CD4-positive, alpha-beta memory T cell (primary cell): Measurements from ENCODE around the gene FGFR2. TPM values are rescaled to one million over a fixed set of nuclear protein-coding genes. Genes with fewer than 3 reads are reported as not detected.

ENCODE experiments used
- CTCF ChIA-PET: fragments of 350-600 bp; sonication (Branson Sonifier 250); formaldehyde crosslinking; loops from one replicate; lab custom pipeline; 2021; ENCODE audit warnings: inconsistent platforms; ENCODE audit not compliant: partially characterized antibody; lab: Charles Lee
- POLR2A ChIA-PET: fragments of 350-600 bp; sonication (Branson Sonifier 250); formaldehyde crosslinking; loops from one replicate; lab custom pipeline; 2021; ENCODE audit not compliant: partially characterized antibody; lab: Charles Lee
- DNase-seq, 5 donors: peaks; one replicate each; pipeline versions ENCODE4 v3.0.0 to v3.0.0-alpha.2; 2020 to 2022; ENCODE audit warnings: mixed read lengths in 1 of 5
- H3K27ac ChIP-seq: one replicate; pipeline ENCODE4 v1.7.0; 2013; ENCODE audit warnings: low read depth, low read length
- H3K27me3 ChIP-seq: 2 replicates; pipeline ENCODE4 v1.7.0; 2013; ENCODE audit warnings: mild to moderate bottlenecking, low read length, moderate library complexity; ENCODE audit not compliant: insufficient read depth
- H3K36me3 ChIP-seq: 2 replicates; pipeline ENCODE4 v1.7.0; 2013; ENCODE audit warnings: mild to moderate bottlenecking, low read length, moderate library complexity; ENCODE audit not compliant: insufficient read depth
- H3K4me1 ChIP-seq: 2 replicates; pipeline ENCODE4 v1.7.0; 2013; ENCODE audit warnings: mild to moderate bottlenecking, low read length, moderate library complexity; ENCODE audit not compliant: insufficient read depth
- H3K4me3 ChIP-seq, 2 donors: one replicate each; pipeline ENCODE4 v1.7.0; 2013; ENCODE audit warnings: low read length in 2 of 2, mild to moderate bottlenecking in 1 of 2
- H3K9me3 ChIP-seq, 2 donors: one replicate each; pipeline ENCODE4 v1.7.0; 2013; ENCODE audit warnings: low read length in 2 of 2, control low read depth in 1 of 2; ENCODE audit not compliant: control insufficient read depth in 1 of 2
- H3K27ac Mint-ChIP-seq, 7 donors: one replicate each; pipeline ENCODE4 v1.8.0; 2020 to 2021; ENCODE audit warnings: mixed read lengths in 7 of 7, mild to moderate bottlenecking in 6 of 7, inconsistent platforms in 3 of 7, moderate library complexity in 3 of 7
- H3K27me3 Mint-ChIP-seq, 2 donors: one replicate each; pipeline ENCODE4 v1.8.0; 2020 to 2021; ENCODE audit warnings: mixed read lengths in 2 of 2
- H3K36me3 Mint-ChIP-seq, 2 donors: one replicate each; pipeline ENCODE4 v1.8.0; 2020 to 2021; ENCODE audit warnings: mixed read lengths in 2 of 2, inconsistent platforms in 1 of 2, mild to moderate bottlenecking in 1 of 2
- H3K4me1 Mint-ChIP-seq, 4 donors: one replicate each; pipeline ENCODE4 v1.8.0; 2020 to 2021; ENCODE audit warnings: mixed read lengths in 4 of 4, mild to moderate bottlenecking in 1 of 4
- H3K4me3 Mint-ChIP-seq, 8 donors: one replicate each; pipeline ENCODE4 v1.8.0; 2020 to 2021; ENCODE audit warnings: mixed read lengths in 8 of 8, mild to moderate bottlenecking in 7 of 8, moderate library complexity in 6 of 8, inconsistent platforms in 3 of 8
- H3K9me3 Mint-ChIP-seq, 8 donors: one replicate each; pipeline ENCODE4 v1.8.0; 2020 to 2021; ENCODE audit warnings: mixed read lengths in 8 of 8, mild to moderate bottlenecking in 5 of 8, inconsistent platforms in 3 of 8, moderate library complexity in 1 of 8
- intact Hi-C: fragments of 100-400 bp; cut with micrococcal nuclease; formaldehyde crosslinking; loops from one replicate; pipeline ENCODE4 v1.15.1; 2023
- polyA plus RNA-seq, 2 donors: library from polyadenylated mRNA; unstranded; fragments of 300-500 nt; fragmentation: Illumina TruSeq; gene quantifications; one replicate each; pipeline ENCODE4 v1.2.3, GENCODE V29; 2021
- total RNA-seq, 2 experiments: library from RNA; stranded (reverse); gene quantifications; one replicate each; pipeline ENCODE4 v1.2.3, GENCODE V29; 2021

The FGFR2 gene
- total and polyA plus RNA-seq, 4 experiments from 2014 or later = 0.58 to 1.0 (median 0.90) TPM; not detected in 1

GRCh38 chr10:121435099-121435875, 163.0 kb downstream of the FGFR2 start:
- POLR2A ChIA-PET = no interaction called here
- peaks cover 0 to 4% of the 10 kb centered on the region in 2 donors for H3K27me3 Mint-ChIP-seq
- Histone ChIP-seq H3K4me3 (no peak overlapping the region), H3K36me3 (no peaks in the 10 kb centered on the region), H3K27ac (no peak overlapping the region), H3K9me3 (no peaks in the 10 kb centered on the region), H3K27me3 (no peaks in the 10 kb centered on the region), H3K4me1 (no peaks in the 10 kb centered on the region)
- intact Hi-C loops = no loop called here
- no peaks in the 10 kb centered on the region for H3K4me1 Mint-ChIP-seq
- no peak overlapping the region for H3K27ac Mint-ChIP-seq
- H3K4me3 Mint-ChIP-seq = no peak overlapping the region
- H3K9me3 Mint-ChIP-seq = peaks cover 0 to 4% (median 1%) of the 10 kb centered on the region in 8 donors
- DNase-seq = no peak
- CTCF ChIA-PET = interaction anchor here (1.4 kb wide), 1 partner anchor 10 kb away, joined by 3 read pairs; no protein-coding TSS in a partner anchor
- no peaks in the 10 kb centered on the region for H3K36me3 Mint-ChIP-seq

DNA sequence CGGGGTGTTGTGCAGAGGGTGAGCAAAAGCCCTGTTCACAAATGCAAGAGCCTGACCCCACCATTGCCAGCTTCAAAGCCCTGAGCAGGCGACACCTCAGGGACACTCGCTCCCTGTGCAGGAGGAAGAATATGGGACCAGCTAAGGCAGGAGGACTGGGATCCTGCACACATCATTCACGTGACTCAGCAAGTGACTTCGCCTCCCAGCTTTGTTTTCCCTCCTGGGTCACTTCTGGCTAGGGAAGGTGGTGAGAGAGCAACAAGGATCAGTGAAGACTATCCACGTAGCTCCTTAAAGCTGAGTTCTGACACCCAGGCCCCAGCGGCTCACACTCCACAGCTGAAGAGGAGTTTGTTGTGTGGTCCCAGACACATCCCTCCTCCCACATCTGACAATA, 164.3 kb downstream of the FGFR2 start:
- Mint-ChIP-seq H3K27me3 (peaks cover 0 to 4% of the 10 kb centered on the region in 2 donors), H3K9me3 (peaks cover 0 to 4% (median 1%) of the 10 kb centered on the region in 8 donors), H3K27ac (no peak overlapping the region), H3K4me1 (no peaks in the 10 kb centered on the region), H3K36me3 (no peaks in the 10 kb centered on the region), H3K4me3 (no peak overlapping the region)
- Histone ChIP-seq H3K27ac (no peak overlapping the region), H3K9me3 (no peaks in the 10 kb centered on the region), H3K27me3 (no peaks in the 10 kb centered on the region), H3K4me1 (no peaks in the 10 kb centered on the region), H3K4me3 (no peak overlapping the region), H3K36me3 (no peaks in the 10 kb centered on the region)
- DNase-seq = no peak
- ChIA-PET POLR2A (no interaction called here), CTCF (interaction anchor here (1.4 kb wide), 1 partner anchor 11 kb away, joined by 3 read pairs; no protein-coding TSS in a partner anchor)
- intact Hi-C loops = no loop called here

- CTCF ChIA-PET = no interaction called here
- H3K9me3 ChIP-seq = no peaks in the 10 kb centered on the region
- peaks cover 0 to 4% of the 10 kb centered on the region in 2 donors for H3K27me3 Mint-ChIP-seq
- intact Hi-C loops = no loop called here
- POLR2A ChIA-PET = no interaction called here
- H3K27me3 ChIP-seq = no peaks in the 10 kb centered on the region
- H3K27ac ChIP-seq = no peak overlapping the region
- DNase-seq = no peak
- no peaks in the 10 kb centered on the region for H3K36me3 Mint-ChIP-seq
- H3K9me3 Mint-ChIP-seq = peaks cover 0 to 4% (median under 1%) of the 10 kb centered on the region in 8 donors
- no peaks in the 10 kb centered on the region for H3K36me3 ChIP-seq
- H3K4me1 Mint-ChIP-seq = no peaks in the 10 kb centered on the region
- no peaks in the 10 kb centered on the region for H3K4me1 ChIP-seq
- no peak overlapping the region for H3K27ac Mint-ChIP-seq
- no peak overlapping the region for H3K4me3 Mint-ChIP-seq
- H3K4me3 ChIP-seq = no peak overlapping the region
Observed at GRCh38 chr10:121428867-121429266, 169.4 kb downstream of the FGFR2 start.
